Measurements from ENCODE around the gene FAM169A. TPM values are rescaled to one million over a fixed set of nuclear protein-coding genes. Genes with fewer than 3 reads are reported as not detected.

FAM169A gene
- total RNA-seq, 1 donor from 2014 or later, result 5.9 TPM

DNA sequence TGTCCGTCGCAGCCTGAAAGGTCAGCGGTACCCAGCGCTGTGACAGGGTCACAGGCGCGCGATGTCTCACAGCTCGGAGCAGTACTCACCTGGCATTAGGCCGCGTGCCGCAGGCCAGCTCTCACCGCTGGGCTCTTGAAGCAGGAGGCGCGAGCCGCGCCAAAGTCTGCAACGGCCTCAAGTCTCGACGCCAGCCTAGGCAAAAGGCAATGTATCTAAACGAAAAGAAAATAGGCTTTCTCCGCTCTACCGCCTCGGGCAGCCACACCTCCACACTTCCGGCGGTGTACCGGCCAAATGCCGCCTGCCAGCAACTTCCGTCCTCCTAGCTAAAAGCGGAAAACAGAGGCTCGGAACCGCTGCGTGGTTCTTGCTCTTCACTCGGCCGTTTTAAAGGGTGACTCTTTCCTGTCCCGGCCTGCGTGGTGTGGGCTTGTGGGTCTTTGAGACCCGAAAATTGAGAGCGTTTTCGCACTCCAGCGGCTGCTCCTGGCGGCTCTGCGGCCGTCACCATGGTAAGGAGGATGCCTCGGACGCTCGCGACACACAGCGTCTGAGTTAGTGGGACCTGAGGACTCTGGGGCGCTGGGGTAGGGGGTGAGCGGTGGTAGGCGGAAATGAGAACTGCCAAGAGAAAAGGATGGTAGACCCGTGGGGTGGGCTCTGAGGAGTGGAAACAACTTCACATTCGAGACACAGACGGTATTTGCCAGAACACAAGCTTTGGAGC, 99.2 kb downstream of the FAM169A start, which contains the start of the genes GFM2 and NSA2:
Gene GFM2 (minus strand): TSS at position 269 of the 730 bp plus-strand sequence. CDS start 3,375 bp downstream, outside the sequence.
Gene NSA2 (plus strand): TSS at position 401 of the 730 bp plus-strand sequence. CDS start 112 bp downstream, at position 513.
- Mint-ChIP-seq H3K9me3 (ENCODE audit: low read depth) (no peaks in the 10 kb centered on the region), H3K27me3 (ENCODE audit: low read depth) (no peaks in the 10 kb centered on the region), H3K4me3 (ENCODE audit: unreplicated experiment) (peak within 1 kb of the TSS; percentile 99), H3K36me3 (ENCODE audit: low read depth) (peaks cover 11% of the 10 kb centered on the region), H3K4me1 (ENCODE audit: low read depth) (peaks cover 36% of the 10 kb centered on the region), H3K27ac (ENCODE audit: unreplicated experiment) (peak within 1 kb of the TSS; percentile 97)
- TF ChIP-seq, protein P1, sequence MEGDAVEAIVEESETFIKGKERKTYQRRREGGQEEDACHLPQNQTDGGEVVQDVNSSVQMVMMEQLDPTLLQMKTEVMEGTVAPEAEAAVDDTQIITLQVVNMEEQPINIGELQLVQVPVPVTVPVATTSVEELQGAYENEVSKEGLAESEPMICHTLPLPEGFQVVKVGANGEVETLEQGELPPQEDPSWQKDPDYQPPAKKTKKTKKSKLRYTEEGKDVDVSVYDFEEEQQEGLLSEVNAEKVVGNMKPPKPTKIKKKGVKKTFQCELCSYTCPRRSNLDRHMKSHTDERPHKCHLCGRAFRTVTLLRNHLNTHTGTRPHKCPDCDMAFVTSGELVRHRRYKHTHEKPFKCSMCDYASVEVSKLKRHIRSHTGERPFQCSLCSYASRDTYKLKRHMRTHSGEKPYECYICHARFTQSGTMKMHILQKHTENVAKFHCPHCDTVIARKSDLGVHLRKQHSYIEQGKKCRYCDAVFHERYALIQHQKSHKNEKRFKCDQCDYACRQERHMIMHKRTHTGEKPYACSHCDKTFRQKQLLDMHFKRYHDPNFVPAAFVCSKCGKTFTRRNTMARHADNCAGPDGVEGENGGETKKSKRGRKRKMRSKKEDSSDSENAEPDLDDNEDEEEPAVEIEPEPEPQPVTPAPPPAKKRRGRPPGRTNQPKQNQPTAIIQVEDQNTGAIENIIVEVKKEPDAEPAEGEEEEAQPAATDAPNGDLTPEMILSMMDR (IDR thresholded peaks at IDR 0.05), result no peak
- peak; percentile 96 for DNase-seq (ENCODE audit: low spot score)

DNA sequence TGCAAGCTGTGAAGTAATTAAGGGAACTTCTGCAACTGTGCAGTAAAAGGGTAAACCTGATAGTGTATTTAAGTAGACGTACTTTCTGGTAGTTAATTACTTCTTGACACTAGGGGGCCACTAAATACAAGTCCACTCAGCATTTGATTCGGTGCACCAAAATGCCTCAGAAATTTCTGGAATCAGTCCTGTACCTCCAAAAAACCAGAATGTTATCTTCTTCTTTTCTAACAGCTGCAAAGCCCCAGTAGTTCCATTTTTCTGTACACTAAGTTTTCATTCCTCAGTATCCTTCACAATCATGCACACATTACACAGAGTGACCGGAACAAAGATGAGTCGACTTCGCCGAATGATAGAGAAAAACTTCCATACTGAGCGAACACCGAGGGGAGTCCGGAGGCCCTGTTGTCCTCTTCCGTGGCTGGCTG, 99.8 kb downstream of the FAM169A start:
- no peak for DNase-seq (ENCODE audit: low spot score)
- H3K9me3 Mint-ChIP-seq (ENCODE audit: low read depth), result no peaks in the 10 kb centered on the region

DNA sequence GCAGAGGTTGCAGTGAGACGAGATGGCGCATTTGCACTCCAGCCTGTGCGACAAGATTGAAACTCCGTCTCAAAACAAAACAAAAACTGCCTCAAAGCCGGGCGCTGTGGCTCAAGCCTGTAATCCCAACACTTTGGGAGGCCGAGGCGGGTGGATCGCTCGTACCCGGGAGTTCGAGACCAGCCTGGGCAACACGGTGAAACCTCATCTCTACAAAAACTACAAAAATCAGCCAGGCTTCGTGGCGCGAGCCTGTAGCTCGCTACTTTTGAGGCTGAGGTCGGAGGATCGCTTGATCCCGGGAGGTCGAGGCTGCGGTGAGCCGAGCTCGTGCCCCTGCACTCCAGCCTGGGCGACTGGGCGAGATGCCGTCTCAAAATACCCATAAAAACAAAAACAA, 100.3 kb downstream of the FAM169A start:
- DNase-seq (ENCODE audit: low spot score), result no peak
- no peaks in the 10 kb centered on the region for H3K27me3 Mint-ChIP-seq (ENCODE audit: low read depth)
- peaks cover 36% of the 10 kb centered on the region for H3K4me1 Mint-ChIP-seq (ENCODE audit: low read depth)
- peaks cover 10% of the 10 kb centered on the region for H3K36me3 Mint-ChIP-seq (ENCODE audit: low read depth)
- no peaks in the 10 kb centered on the region for H3K9me3 Mint-ChIP-seq (ENCODE audit: low read depth)
- H3K27ac Mint-ChIP-seq (ENCODE audit: unreplicated experiment), result no peak overlapping the region
- TF ChIP-seq, protein P1 (IDR thresholded peaks at IDR 0.05), result no peak
- peak overlapping the region; percentile 99 for H3K4me3 Mint-ChIP-seq (ENCODE audit: unreplicated experiment)

More for the DNA sequence above, 99.8 kb downstream of the FAM169A start:
- H3K4me3 Mint-ChIP-seq (ENCODE audit: unreplicated experiment), result peak overlapping the region; percentile 99
- H3K4me1 Mint-ChIP-seq (ENCODE audit: low read depth), result peaks cover 36% of the 10 kb centered on the region
- TF ChIP-seq, protein P1 (IDR thresholded peaks at IDR 0.05), result peak; percentile 78
- no peaks in the 10 kb centered on the region for H3K27me3 Mint-ChIP-seq (ENCODE audit: low read depth)
- peaks cover 10% of the 10 kb centered on the region for H3K36me3 Mint-ChIP-seq (ENCODE audit: low read depth)
- H3K27ac Mint-ChIP-seq (ENCODE audit: unreplicated experiment), result peak overlapping the region; percentile 97

DNA sequence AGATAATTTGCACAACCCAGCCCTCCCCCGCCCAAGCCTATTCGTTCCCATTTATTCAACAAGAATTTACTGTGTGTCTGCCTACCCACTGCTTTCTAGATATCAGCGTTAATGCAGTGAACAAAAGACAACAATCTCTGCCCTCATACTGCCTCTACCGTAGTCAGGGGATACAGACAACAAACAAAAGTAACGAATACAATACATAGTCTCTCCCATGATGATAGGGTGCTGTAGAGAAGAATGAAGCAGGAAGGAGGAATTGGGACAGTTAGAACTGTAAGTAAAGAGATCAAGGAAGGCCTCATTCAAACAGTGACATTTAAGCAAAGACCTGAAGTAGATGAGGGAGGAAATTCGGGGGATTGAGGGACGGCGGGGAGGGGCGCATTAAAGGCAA, 101.0 kb downstream of the FAM169A start:
- Mint-ChIP-seq H3K4me3 (ENCODE audit: unreplicated experiment) (peak overlapping the region; percentile 47), H3K27ac (ENCODE audit: unreplicated experiment) (no peak overlapping the region), H3K9me3 (ENCODE audit: low read depth) (no peaks in the 10 kb centered on the region), H3K36me3 (ENCODE audit: low read depth) (peaks cover 9% of the 10 kb centered on the region), H3K4me1 (ENCODE audit: low read depth) (peaks cover 36% of the 10 kb centered on the region), H3K27me3 (ENCODE audit: low read depth) (no peaks in the 10 kb centered on the region)
- TF ChIP-seq, protein P1 (IDR thresholded peaks at IDR 0.05), result no peak
- no peak for DNase-seq (ENCODE audit: low spot score)

DNA sequence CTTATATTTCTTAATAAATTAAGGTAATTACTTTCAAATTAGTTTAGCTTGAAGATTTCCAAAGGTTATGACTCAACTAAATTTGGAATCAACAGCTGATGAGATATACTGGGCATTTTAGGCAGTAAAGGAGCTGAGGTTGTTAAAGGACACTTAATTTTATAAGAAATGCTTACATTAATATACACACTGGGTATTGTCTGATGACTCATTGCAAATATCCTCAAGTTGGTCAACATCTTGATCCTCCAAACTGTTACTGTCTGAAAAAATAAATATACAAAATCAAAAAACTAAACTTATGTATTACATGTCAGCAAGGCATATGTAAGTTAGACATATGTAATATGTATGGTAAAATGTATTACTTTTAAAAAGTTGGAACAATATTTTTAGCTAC, 102.7 kb downstream of the FAM169A start:
- no peak overlapping the region for H3K27ac Mint-ChIP-seq (ENCODE audit: unreplicated experiment)
- peaks cover 6% of the 10 kb centered on the region for H3K36me3 Mint-ChIP-seq (ENCODE audit: low read depth)
- no peaks in the 10 kb centered on the region for H3K9me3 Mint-ChIP-seq (ENCODE audit: low read depth)
- H3K4me3 Mint-ChIP-seq (ENCODE audit: unreplicated experiment), result no peak overlapping the region
- H3K27me3 Mint-ChIP-seq (ENCODE audit: low read depth), result no peaks in the 10 kb centered on the region
- TF ChIP-seq, protein P1 (IDR thresholded peaks at IDR 0.05), result no peak
- DNase-seq (ENCODE audit: low spot score), result no peak
- H3K4me1 Mint-ChIP-seq (ENCODE audit: low read depth), result peaks cover 34% of the 10 kb centered on the region

Data from chondrocyte (in vitro differentiated cells).